ENCODE measurements around the gene ZFHX3. TPM values are rescaled to one million over a fixed set of nuclear protein-coding genes. Genes with fewer than 3 reads are reported as not detected.

Gene ZFHX3
- polyA plus RNA-seq, 1 experiment, result 2.2 TPM

GRCh38 chr16:73094371-73094770, 46.4 kb upstream of the ZFHX3 start:
- TF ChIP-seq, protein P1, sequence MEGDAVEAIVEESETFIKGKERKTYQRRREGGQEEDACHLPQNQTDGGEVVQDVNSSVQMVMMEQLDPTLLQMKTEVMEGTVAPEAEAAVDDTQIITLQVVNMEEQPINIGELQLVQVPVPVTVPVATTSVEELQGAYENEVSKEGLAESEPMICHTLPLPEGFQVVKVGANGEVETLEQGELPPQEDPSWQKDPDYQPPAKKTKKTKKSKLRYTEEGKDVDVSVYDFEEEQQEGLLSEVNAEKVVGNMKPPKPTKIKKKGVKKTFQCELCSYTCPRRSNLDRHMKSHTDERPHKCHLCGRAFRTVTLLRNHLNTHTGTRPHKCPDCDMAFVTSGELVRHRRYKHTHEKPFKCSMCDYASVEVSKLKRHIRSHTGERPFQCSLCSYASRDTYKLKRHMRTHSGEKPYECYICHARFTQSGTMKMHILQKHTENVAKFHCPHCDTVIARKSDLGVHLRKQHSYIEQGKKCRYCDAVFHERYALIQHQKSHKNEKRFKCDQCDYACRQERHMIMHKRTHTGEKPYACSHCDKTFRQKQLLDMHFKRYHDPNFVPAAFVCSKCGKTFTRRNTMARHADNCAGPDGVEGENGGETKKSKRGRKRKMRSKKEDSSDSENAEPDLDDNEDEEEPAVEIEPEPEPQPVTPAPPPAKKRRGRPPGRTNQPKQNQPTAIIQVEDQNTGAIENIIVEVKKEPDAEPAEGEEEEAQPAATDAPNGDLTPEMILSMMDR (IDR thresholded peaks at IDR 0.05; ENCODE audit: insufficient read depth, low read depth, low read length), result no peak
- CTCF ChIA-PET, result interaction anchor here (1.1 to 1.2 kb wide), 2 partner anchors 12 to 134 kb away, joined by 3 read pairs; no protein-coding TSS in a partner anchor
- Histone ChIP-seq H3K4me3 (ENCODE audit: low read depth, low read length) (no peak overlapping the region), H3K36me3 (ENCODE audit: control insufficient read depth, insufficient read depth, low read length) (no peaks in the 10 kb centered on the region), H3K27me3 (ENCODE audit: control insufficient read depth, insufficient read depth, low read length) (0 out of 2 replicates have a peak, but pooled peaks cover 2% of the 10 kb centered on the region)
- no peak for DNase-seq (ENCODE audit: low read depth)
- POLR2A ChIA-PET, result interaction anchor here (0.5 kb wide), 1 partner anchor 249 kb away, joined by 3 read pairs; no protein-coding TSS in a partner anchor

DNA sequence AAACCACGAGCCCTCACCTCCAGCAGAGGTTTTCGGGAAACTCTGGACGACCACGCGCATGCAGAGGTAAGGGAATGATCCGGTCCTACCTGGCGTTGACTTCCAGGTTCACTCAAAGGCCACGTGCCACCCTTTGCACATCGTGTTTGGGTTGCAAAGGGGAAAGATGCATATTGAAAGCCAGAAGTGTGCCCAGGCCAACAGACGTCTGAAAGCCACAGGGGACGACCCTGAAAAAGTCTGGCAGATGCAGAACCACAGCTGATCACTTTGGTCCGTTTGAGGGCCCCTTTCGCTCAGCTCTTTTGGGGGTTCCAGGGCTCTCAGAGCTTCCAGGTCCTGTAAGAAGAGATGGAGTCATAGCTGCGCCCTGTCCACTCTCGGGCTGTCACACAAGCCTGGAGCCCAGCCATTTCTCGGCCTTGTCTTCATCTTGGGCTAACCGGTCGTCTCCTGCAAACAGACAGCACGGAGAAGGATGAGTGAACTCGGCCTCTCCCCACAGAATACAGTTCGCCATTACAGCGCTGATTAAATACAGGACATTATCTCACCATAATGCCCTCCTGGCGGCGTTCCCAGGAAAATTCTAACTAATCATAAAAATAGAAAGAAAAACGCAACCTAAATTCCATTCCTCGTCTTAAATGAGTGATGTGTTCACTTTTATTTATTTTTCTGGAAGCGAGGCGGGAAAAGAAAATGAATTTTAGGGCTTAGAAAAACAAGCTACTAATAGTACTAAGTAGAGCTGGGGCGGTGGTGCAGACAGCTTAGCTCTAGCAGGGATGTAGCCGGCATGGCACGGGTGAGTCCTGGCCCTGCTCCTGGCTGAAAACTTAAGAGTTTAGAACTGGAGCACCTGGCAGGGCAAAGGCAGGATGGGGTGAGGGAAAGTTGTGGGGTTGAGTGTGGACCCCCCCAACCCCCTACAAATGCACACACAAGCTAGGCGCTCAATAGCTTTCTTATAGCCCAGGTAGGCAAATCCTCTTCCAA, 45.5 kb upstream of the ZFHX3 start:
- H3K36me3 ChIP-seq (ENCODE audit: control insufficient read depth, insufficient read depth, low read length), result no peaks in the 10 kb centered on the region
- ChIA-PET CTCF (interaction anchor here (0.7 to 1.2 kb wide), 4 partner anchors 13 to 261 kb away, joined by 3 read pairs; no protein-coding TSS in a partner anchor), POLR2A (no interaction called here)
- DNase-seq (ENCODE audit: low read depth), result no peak
- TF ChIP-seq, protein P1 (IDR thresholded peaks at IDR 0.05; ENCODE audit: insufficient read depth, low read depth, low read length), result no peak
- H3K4me3 ChIP-seq (ENCODE audit: low read depth, low read length), result no peak overlapping the region
- H3K27me3 ChIP-seq (ENCODE audit: control insufficient read depth, insufficient read depth, low read length), result 0 out of 2 replicates have a peak, but pooled peaks cover 2% of the 10 kb centered on the region

DNA sequence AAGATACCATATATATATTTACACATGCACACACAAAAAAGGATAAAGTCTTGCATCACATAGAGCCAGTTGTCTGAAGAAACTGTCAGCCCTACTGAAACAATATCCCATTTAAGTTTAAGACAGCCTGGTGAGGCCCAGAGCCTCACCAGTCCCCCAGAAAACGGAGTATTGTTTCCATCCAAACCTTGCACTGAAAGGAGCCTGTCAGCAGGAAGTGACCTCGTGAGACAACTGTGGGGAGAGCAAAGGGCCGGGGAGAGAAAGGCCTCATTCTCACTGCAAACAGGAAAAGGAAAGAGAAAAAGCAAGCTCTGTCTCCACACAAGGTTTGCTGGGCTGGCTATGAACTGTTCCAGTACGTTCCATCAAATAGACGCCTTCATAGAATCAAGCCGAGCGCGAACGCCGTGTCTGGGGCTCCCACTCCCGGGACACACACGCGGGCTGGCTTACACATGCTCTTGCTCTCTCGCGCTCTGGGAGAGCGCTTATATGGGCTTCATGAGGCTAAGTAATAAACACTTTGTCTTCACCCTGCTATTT, 44.4 kb upstream of the ZFHX3 start:
- no peak for DNase-seq (ENCODE audit: low read depth)
- CTCF ChIA-PET, result no interaction called here

GRCh38 chr16:73091174-73091573, 43.2 kb upstream of the ZFHX3 start:
- POLR2A ChIA-PET, result no interaction called here
- Histone ChIP-seq H3K27me3 (ENCODE audit: control insufficient read depth, insufficient read depth, low read length) (no peaks in the 10 kb centered on the region), H3K36me3 (ENCODE audit: control insufficient read depth, insufficient read depth, low read length) (no peaks in the 10 kb centered on the region), H3K4me3 (ENCODE audit: low read depth, low read length) (no peak overlapping the region)
- TF ChIP-seq, protein P1 (IDR thresholded peaks at IDR 0.05; ENCODE audit: insufficient read depth, low read depth, low read length), result no peak
- no peak for DNase-seq (ENCODE audit: low read depth)
- CTCF ChIA-PET, result no interaction called here

More for the DNA sequence above, 44.4 kb upstream of the ZFHX3 start:
- Histone ChIP-seq H3K4me3 (ENCODE audit: low read depth, low read length) (no peak overlapping the region), H3K36me3 (ENCODE audit: control insufficient read depth, insufficient read depth, low read length) (no peaks in the 10 kb centered on the region), H3K27me3 (ENCODE audit: control insufficient read depth, insufficient read depth, low read length) (0 out of 2 replicates have a peak, but pooled peaks cover 2% of the 10 kb centered on the region)
- TF ChIP-seq, protein P1 (IDR thresholded peaks at IDR 0.05; ENCODE audit: insufficient read depth, low read depth, low read length), result no peak
- POLR2A ChIA-PET, result no interaction called here

DNA sequence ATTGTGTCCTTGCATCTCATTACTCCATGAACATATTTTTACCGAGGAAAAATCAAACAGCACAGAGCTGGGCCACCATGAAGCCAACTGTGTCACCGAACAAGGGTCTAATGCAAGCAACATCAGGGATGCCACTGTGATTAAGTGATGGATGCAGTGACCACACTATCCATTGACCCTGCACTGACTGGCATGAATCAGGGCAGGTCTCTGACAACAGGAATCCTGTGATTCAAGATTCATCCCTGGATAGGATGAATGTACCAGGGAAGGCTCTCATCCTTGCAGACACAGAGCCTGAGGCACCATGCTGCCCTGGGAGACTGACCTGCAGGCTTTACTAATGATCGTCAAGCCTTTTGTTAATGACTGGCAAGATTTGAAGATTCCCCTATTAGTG, 41.5 kb upstream of the ZFHX3 start:
- Histone ChIP-seq H3K36me3 (ENCODE audit: control insufficient read depth, insufficient read depth, low read length) (no peaks in the 10 kb centered on the region), H3K27me3 (ENCODE audit: control insufficient read depth, insufficient read depth, low read length) (no peaks in the 10 kb centered on the region), H3K4me3 (ENCODE audit: low read depth, low read length) (no peak overlapping the region)
- DNase-seq (ENCODE audit: low read depth), result no peak
- TF ChIP-seq, protein P1 (IDR thresholded peaks at IDR 0.05; ENCODE audit: insufficient read depth, low read depth, low read length), result no peak
- ChIA-PET POLR2A (no interaction called here), CTCF (no interaction called here)
